Stimulated activated CD8-positive, alpha-beta memory T cell treated with anti-CD3 and anti-CD28 coated beads, Interleukin-2, amount 100 ng/mL, for 1 hour (primary cell): Measurements from ENCODE around the gene FLVCR2.
"Not testable (repeated sequence)": the region's sequence is repeated elsewhere in the genome, so short reads cannot be mapped to it uniquely, and the experiment has no call there.

Source experiments
- DNase-seq, 2 donors: peaks; one replicate each; pipeline ENCODE4 v3.0.0-alpha.2; 2020; ENCODE audit warnings: low read depth in 2 of 2

The FLVCR2 gene

GRCh38 chr14:75591987-75592575, 13.7 kb downstream of the FLVCR2 start:
- no peak for DNase-seq

GRCh38 chr14:75595226-75595625, 16.8 kb downstream of the FLVCR2 start:
- DNase-seq: no peak

- no peak for DNase-seq
These were observed 18.7 kb downstream of the FLVCR2 start for GRCh38 chr14:75597149-75597548.

GRCh38 chr14:75600100-75600499, 21.7 kb downstream of the FLVCR2 start:
- DNase-seq: not testable (repeated sequence)

- not testable (repeated sequence) for DNase-seq
These were observed 22.6 kb downstream of the FLVCR2 start for GRCh38 chr14:75601061-75601460.

- DNase-seq: no peak
These were observed 24.1 kb downstream of the FLVCR2 start for GRCh38 chr14:75602503-75602902.

- no peak for DNase-seq
These were observed 26.8 kb downstream of the FLVCR2 start for GRCh38 chr14:75604979-75605851.

GRCh38 chr14:75605916-75606315, 27.5 kb downstream of the FLVCR2 start:
- no peak for DNase-seq

GRCh38 chr14:75607044-75607443, 28.6 kb downstream of the FLVCR2 start:
- no peak for DNase-seq

GRCh38 chr14:75607842-75608640, 29.6 kb downstream of the FLVCR2 start:
- no peak for DNase-seq

- no peak for DNase-seq
These were observed 30.7 kb downstream of the FLVCR2 start for GRCh38 chr14:75609116-75609515.

- no peak for DNase-seq
These were observed 31.4 kb downstream of the FLVCR2 start for GRCh38 chr14:75609606-75610475.

- DNase-seq: no peak
These were observed 32.4 kb downstream of the FLVCR2 start for GRCh38 chr14:75610834-75611233.

- no peak for DNase-seq
These were observed 33.7 kb downstream of the FLVCR2 start for GRCh38 chr14:75612157-75612556.

GRCh38 chr14:75614179-75614578, 35.8 kb downstream of the FLVCR2 start:
- no peak for DNase-seq

GRCh38 chr14:75615200-75615599, 36.8 kb downstream of the FLVCR2 start:
- no peak for DNase-seq

GRCh38 chr14:75619548-75619947, 41.1 kb downstream of the FLVCR2 start:
- DNase-seq: no peak

GRCh38 chr14:75625034-75625433, 46.6 kb downstream of the FLVCR2 start:
- no peak for DNase-seq

GRCh38 chr14:75626396-75626795, 48.0 kb downstream of the FLVCR2 start:
- no peak for DNase-seq

- DNase-seq: no peak
These were observed 48.4 kb downstream of the FLVCR2 start for GRCh38 chr14:75626863-75627262.

- no peak for DNase-seq
These were observed 49.0 kb downstream of the FLVCR2 start for GRCh38 chr14:75627406-75627805.
